ENCODE data around the gene PTH1R. TPM values are rescaled to one million over a fixed set of nuclear protein-coding genes. Genes with fewer than 3 reads are reported as not detected.

PTH1R gene
- total RNA-seq, 1 donor from 2014 or later = 0.29 TPM

DNA sequence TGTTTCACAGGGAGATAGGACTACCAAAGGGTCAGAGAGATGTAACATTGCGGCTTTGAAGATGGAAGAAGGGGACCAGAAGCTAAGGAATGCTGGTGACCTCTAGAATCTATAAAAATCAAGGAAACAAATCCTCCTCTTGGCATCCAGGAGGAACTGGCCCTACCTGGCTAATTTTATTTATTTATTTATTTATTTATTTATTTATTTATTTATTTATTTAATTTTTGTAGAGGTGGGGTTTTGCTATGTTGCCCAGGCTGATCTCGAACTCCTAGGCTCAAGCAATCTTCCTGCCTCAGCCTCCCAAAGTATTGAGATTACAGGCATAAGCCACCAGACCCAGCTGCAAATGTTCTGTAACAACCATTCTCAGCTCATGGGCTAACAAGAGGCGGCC is 34.0 kb upstream of the PTH1R start:
- no peak for DNase-seq
- no peak overlapping the region for H3K27ac Mint-ChIP-seq (ENCODE audit: unreplicated experiment)
- peaks cover 5% of the 10 kb centered on the region for H3K9me3 Mint-ChIP-seq (ENCODE audit: unreplicated experiment)
- no peak overlapping the region for H3K4me3 Mint-ChIP-seq (ENCODE audit: unreplicated experiment)
- peaks cover 2% of the 10 kb centered on the region for H3K27me3 Mint-ChIP-seq (ENCODE audit: unreplicated experiment)
- peaks cover 12% of the 10 kb centered on the region for H3K36me3 Mint-ChIP-seq (ENCODE audit: unreplicated experiment)
- TF ChIP-seq, protein P1, sequence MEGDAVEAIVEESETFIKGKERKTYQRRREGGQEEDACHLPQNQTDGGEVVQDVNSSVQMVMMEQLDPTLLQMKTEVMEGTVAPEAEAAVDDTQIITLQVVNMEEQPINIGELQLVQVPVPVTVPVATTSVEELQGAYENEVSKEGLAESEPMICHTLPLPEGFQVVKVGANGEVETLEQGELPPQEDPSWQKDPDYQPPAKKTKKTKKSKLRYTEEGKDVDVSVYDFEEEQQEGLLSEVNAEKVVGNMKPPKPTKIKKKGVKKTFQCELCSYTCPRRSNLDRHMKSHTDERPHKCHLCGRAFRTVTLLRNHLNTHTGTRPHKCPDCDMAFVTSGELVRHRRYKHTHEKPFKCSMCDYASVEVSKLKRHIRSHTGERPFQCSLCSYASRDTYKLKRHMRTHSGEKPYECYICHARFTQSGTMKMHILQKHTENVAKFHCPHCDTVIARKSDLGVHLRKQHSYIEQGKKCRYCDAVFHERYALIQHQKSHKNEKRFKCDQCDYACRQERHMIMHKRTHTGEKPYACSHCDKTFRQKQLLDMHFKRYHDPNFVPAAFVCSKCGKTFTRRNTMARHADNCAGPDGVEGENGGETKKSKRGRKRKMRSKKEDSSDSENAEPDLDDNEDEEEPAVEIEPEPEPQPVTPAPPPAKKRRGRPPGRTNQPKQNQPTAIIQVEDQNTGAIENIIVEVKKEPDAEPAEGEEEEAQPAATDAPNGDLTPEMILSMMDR (IDR thresholded peaks at IDR 0.05; ENCODE audit: partially characterized antibody, unreplicated experiment) = no peak
- no peaks in the 10 kb centered on the region for H3K4me1 Mint-ChIP-seq (ENCODE audit: low read depth, unreplicated experiment)

GRCh38 chr3:46844397-46844796 is 33.1 kb upstream of the PTH1R start:
- Mint-ChIP-seq H3K27me3 (ENCODE audit: unreplicated experiment) (peaks cover 2% of the 10 kb centered on the region), H3K4me1 (ENCODE audit: low read depth, unreplicated experiment) (no peaks in the 10 kb centered on the region), H3K27ac (ENCODE audit: unreplicated experiment) (no peak overlapping the region), H3K9me3 (ENCODE audit: unreplicated experiment) (peaks cover 2% of the 10 kb centered on the region), H3K4me3 (ENCODE audit: unreplicated experiment) (no peak overlapping the region), H3K36me3 (ENCODE audit: unreplicated experiment) (peaks cover 6% of the 10 kb centered on the region)
- DNase-seq = no peak
- TF ChIP-seq, protein P1 (IDR thresholded peaks at IDR 0.05; ENCODE audit: partially characterized antibody, unreplicated experiment) = no peak

DNA sequence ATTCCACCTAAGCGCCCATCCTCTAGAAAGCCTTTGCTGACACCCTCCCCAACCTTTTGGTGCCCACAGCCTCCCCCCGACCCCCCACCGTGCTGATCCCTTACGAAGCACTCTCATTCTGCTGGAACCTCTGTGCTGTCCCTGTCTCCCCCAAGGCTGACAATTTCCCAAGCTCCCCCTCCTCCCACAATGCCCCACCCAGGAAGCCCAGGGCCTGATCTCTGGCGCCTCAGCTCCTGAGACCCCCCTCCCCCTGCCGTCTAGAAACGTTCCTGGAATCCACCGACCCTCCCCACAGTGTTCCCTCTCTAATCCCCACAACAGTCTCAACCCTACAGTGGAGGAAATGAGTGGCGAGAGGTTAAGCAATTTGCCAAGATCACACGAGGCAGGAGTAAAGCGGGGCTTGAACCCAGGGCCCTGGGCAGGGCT is 32.6 kb upstream of the PTH1R start:
- TF ChIP-seq, protein P1 (IDR thresholded peaks at IDR 0.05; ENCODE audit: partially characterized antibody, unreplicated experiment) = no peak
- no peak for DNase-seq
- Mint-ChIP-seq H3K4me1 (ENCODE audit: low read depth, unreplicated experiment) (no peaks in the 10 kb centered on the region), H3K4me3 (ENCODE audit: unreplicated experiment) (no peak overlapping the region), H3K27ac (ENCODE audit: unreplicated experiment) (no peak overlapping the region), H3K9me3 (ENCODE audit: unreplicated experiment) (peaks cover 1% of the 10 kb centered on the region), H3K36me3 (ENCODE audit: unreplicated experiment) (peaks cover 4% of the 10 kb centered on the region), H3K27me3 (ENCODE audit: unreplicated experiment) (peaks cover 2% of the 10 kb centered on the region)

GRCh38 chr3:46845397-46845859 is 32.1 kb upstream of the PTH1R start:
- DNase-seq = no peak
- Mint-ChIP-seq H3K9me3 (ENCODE audit: unreplicated experiment) (peaks cover 1% of the 10 kb centered on the region), H3K4me1 (ENCODE audit: low read depth, unreplicated experiment) (no peaks in the 10 kb centered on the region), H3K36me3 (ENCODE audit: unreplicated experiment) (peaks cover 4% of the 10 kb centered on the region), H3K4me3 (ENCODE audit: unreplicated experiment) (peak overlapping the region; percentile 52), H3K27ac (ENCODE audit: unreplicated experiment) (no peak overlapping the region), H3K27me3 (ENCODE audit: unreplicated experiment) (peaks cover 2% of the 10 kb centered on the region)
- TF ChIP-seq, protein P1 (IDR thresholded peaks at IDR 0.05; ENCODE audit: partially characterized antibody, unreplicated experiment) = no peak

- TF ChIP-seq, protein P1 (IDR thresholded peaks at IDR 0.05; ENCODE audit: partially characterized antibody, unreplicated experiment) = peak; percentile 66
- peak; percentile 72 for DNase-seq
- Mint-ChIP-seq H3K27me3 (ENCODE audit: unreplicated experiment) (peaks cover 2% of the 10 kb centered on the region), H3K4me1 (ENCODE audit: low read depth, unreplicated experiment) (no peaks in the 10 kb centered on the region), H3K27ac (ENCODE audit: unreplicated experiment) (no peak overlapping the region), H3K9me3 (ENCODE audit: unreplicated experiment) (peaks cover 1% of the 10 kb centered on the region), H3K4me3 (ENCODE audit: unreplicated experiment) (no peak overlapping the region), H3K36me3 (ENCODE audit: unreplicated experiment) (peaks cover 4% of the 10 kb centered on the region)
These were observed 31.5 kb upstream of the PTH1R start for GRCh38 chr3:46845860-46846623.
